GM18502 (cell line): ENCODE measurements around the gene GRK4.
A peak's percentile ranks its signal among the peaks of the same experiment; 100 is the strongest.
"Not testable (repeated sequence)": the region's sequence is repeated elsewhere in the genome, so short reads cannot be mapped to it uniquely, and the experiment has no call there.

Experiments
- ATAC-seq: cut with Tn5 transposase; IDR thresholded peaks from one replicate; pipeline ENCODE4 v1.9.1; 2021; ENCODE audit warnings: mild to moderate bottlenecking; ENCODE audit not compliant: unreplicated experiment, poor library complexity

The GRK4 gene

GRCh38 chr4:2930135-2930757, 33.1 kb upstream of the GRK4 start:
- no peak for ATAC-seq

- ATAC-seq, result no peak
These were observed 32.4 kb upstream of the GRK4 start for GRCh38 chr4:2930758-2931511.

GRCh38 chr4:2931512-2932301, 31.7 kb upstream of the GRK4 start:
- peak; percentile 40 for ATAC-seq

GRCh38 chr4:2932321-2932950, 30.9 kb upstream of the GRK4 start:
- ATAC-seq, result no peak

- ATAC-seq, result no peak
These were observed 30.3 kb upstream of the GRK4 start for GRCh38 chr4:2932951-2933565.

- ATAC-seq, result no peak
These were observed 29.8 kb upstream of the GRK4 start for GRCh38 chr4:2933566-2934076.

- no peak for ATAC-seq
These were observed 29.1 kb upstream of the GRK4 start for GRCh38 chr4:2934077-2934812.

GRCh38 chr4:2934813-2935761, 28.3 kb upstream of the GRK4 start:
- peak; percentile 50 for ATAC-seq

GRCh38 chr4:2935762-2936743, 27.3 kb upstream of the GRK4 start:
- ATAC-seq, result no peak

GRCh38 chr4:2936773-2937145, 26.6 kb upstream of the GRK4 start:
- ATAC-seq, result peak; percentile 41

GRCh38 chr4:2937146-2937857, 26.1 kb upstream of the GRK4 start:
- no peak for ATAC-seq

- no peak for ATAC-seq
These were observed 25.4 kb upstream of the GRK4 start for GRCh38 chr4:2937986-2938385.

GRCh38 chr4:2938411-2938810, 25.0 kb upstream of the GRK4 start:
- ATAC-seq, result not testable (repeated sequence)

- no peak for ATAC-seq
These were observed 24.5 kb upstream of the GRK4 start for GRCh38 chr4:2938906-2939305.

GRCh38 chr4:2939383-2940243, 23.8 kb upstream of the GRK4 start:
- ATAC-seq, result no peak
